ENCODE measurements around the gene FAM111A. TPM values are rescaled to one million over a fixed set of nuclear protein-coding genes. Genes with fewer than 3 reads are reported as not detected.

The FAM111A gene
- total RNA-seq, 1 experiment from 2014 or later = 4.2 TPM

DNA sequence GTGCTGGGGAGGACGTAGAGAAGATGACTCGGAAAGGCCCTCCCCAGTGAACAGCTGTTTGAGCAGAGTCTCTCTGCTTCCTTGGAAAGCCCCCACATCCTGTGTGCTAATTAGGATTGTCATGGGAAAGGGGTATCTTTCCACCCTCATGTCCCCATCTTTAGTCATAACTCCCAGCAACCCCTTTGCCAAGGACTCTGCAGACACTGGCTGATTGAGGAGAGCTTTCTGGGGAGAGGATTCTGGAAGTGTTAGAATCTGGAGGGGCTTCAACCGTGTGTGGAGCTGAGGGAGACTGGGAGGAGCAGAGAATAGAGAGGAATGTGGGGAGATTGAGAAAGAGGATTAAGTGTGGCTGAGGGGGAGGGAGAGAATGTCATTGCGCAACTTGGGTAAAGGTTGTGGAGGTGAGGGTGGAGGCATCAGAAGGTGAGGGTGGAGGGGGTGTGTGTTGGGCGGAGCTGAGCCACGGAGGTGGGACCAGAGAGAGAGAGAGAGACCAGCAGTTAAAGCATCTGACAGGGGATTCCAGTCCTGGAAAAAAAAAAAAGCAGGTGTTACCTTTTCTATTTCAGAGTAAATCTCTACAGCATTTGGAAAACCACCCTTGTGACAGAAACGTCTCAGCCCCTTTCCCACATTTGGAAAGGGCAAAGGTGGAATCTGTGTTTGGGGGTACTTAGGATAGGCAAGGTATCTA lies 31.5 kb downstream of the FAM111A start:
- in situ Hi-C loops (cut with HindIII; ENCODE audit: low sequenced_read_pairs) = no loop called here
- DNase-seq (ENCODE audit: low spot score) = peak; percentile 30

DNA sequence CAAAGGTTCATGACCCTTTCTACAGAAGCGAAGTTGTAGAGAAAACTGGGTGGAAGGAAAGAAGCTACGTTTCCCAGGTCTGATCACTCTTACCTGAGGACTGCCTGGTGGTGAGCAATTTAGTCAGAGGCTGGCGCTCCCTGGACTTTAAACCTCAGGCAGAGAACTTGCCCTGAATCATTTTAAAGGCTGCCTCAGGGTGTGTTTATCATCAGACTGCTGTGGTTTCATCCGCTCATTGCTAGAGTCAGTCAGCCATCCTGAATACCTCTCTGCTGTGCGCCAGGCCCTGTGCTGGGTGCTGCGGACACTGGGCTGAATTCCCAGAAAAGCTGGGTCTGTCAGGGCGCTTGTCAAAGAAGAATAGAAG lies 32.0 kb downstream of the FAM111A start:
- peak; percentile 10 for DNase-seq (ENCODE audit: low spot score)
- in situ Hi-C loops (cut with HindIII; ENCODE audit: low sequenced_read_pairs) = no loop called here

DNA sequence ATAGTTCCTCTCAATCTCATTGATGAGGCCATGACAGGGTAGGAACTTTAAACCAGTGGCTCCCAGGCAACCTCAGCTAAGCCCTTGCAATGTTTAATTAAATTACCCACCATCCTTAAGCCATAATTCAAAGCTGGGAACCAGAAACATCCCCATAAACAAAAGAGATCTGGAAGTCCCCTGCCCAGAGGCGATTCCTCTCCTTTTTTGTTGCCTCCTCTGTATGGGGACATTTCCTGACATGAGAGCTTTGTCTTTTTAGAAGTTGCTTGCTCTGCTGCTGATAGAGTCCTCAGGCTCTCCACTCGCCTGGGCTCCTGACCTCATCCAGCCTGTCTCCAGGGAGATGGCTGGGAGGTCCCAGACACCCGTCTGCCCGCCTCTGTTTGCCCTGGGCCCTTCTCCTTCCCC lies 32.4 kb downstream of the FAM111A start:
- DNase-seq (ENCODE audit: low spot score) = no peak
- in situ Hi-C loops (cut with HindIII; ENCODE audit: low sequenced_read_pairs) = no loop called here

DNA sequence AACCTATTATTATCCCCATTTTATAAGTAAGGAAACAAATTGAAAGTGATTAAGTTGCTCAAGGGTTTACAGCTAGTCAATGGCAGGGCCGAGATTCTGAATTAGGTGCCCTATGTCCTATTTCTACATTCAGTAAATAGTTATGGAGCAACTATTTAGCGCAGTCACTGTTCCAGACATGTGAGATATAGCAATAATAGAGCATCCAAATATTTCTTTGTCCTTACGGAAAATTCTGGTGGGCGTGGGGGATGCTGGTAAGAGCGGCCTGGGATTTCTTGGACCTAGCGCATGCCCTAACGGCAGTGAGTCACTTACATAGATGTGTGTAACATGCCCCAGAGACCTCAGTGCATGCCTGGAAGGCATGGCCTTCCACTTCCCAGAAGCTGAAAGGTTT lies 33.7 kb downstream of the FAM111A start:
- DNase-seq (ENCODE audit: low spot score) = no peak
- in situ Hi-C loops (cut with HindIII; ENCODE audit: low sequenced_read_pairs) = no loop called here

DNA sequence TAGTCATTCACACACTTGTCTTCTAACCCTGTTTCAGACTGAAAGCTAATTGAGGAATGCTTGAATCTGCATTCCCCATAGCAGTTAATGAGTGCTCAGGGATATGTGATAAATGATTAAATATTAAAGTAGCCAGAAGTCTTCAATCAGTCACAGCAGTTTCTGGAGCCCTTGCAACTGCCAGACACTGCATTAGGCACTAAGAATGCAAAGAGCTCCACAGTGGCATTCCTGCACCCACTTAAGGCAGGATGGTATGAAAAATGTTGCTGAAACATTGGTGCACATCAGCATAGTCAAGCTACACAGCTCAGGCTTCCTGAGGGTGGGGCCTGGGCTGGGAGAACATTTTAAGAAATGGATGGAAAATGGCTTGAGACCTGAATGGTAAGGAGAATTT lies 35.7 kb downstream of the FAM111A start:
- in situ Hi-C loops (cut with HindIII; ENCODE audit: low sequenced_read_pairs) = no loop called here
- DNase-seq (ENCODE audit: low spot score) = no peak

DNA sequence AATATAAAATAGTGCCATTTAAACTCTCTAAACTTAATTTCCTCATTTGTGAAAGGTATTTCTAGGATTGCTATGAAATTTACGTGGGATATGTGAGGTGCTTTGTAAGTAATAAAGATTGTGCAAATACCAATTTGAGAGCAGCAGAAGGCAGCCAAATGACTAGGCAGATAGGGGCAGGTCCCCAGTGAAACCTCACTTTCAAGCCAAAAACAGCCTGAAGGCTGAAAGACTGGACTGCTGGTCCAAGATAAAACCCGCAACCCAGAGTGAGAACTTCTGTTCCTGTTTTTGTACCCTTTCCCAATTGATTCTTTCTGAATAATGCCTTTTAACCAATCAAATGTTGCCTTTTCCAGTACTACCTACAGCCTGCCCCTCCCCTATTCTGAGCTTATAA lies 36.5 kb downstream of the FAM111A start:
- DNase-seq (ENCODE audit: low spot score) = no peak
- in situ Hi-C loops (cut with HindIII; ENCODE audit: low sequenced_read_pairs) = no loop called here

DNA sequence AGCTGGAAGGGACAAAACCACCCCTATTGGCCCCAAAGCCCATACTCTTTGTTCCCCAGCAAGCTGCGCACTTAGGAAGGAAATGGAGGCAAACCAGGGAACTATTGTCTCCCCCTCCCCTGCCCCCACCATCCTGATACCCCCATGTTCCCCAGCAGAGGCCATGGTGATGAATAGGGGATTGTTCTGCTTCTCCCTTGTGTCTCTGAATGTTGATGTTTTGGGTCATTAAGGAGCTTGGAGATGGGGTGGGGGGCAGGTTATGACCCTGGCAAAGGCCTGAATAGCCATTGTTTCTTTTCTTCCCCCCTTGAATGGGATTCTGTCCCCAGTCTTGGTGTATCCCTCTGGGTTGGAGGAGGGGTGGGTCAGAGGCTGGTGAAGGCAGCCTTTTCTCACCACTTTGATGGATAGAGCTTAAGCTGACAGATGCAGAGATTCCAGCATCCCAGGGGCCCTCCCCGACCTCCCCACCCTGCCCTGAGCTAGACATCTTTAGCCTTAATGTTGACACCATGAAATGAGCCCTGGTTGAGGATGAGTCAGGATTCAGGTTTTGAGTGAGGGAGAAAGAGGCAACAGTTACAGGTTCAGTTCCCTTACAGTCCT lies 37.6 kb downstream of the FAM111A start:
- no peak for DNase-seq (ENCODE audit: low spot score)
- in situ Hi-C loops (cut with HindIII; ENCODE audit: low sequenced_read_pairs) = no loop called here

DNA sequence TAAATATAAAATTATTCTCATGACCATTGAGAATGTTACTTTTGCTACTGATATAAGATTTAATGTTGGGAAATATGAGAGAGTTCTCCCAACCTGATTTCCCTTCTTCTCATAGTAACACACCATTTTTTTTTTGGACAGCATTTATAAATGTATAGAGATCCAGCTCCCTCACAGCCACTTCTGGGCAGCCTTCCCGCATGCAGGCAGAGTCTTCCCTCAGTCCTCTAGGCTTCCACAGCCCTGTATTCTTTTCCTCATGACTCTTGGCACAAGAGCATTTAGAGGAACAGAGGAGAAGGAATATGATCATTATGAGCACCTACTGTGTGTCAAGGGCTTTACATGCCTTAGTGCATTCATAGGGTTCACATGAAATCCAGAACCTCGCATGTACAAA lies 38.3 kb downstream of the FAM111A start:
- in situ Hi-C loops (cut with HindIII; ENCODE audit: low sequenced_read_pairs) = no loop called here
- no peak for DNase-seq (ENCODE audit: low spot score)

DNA sequence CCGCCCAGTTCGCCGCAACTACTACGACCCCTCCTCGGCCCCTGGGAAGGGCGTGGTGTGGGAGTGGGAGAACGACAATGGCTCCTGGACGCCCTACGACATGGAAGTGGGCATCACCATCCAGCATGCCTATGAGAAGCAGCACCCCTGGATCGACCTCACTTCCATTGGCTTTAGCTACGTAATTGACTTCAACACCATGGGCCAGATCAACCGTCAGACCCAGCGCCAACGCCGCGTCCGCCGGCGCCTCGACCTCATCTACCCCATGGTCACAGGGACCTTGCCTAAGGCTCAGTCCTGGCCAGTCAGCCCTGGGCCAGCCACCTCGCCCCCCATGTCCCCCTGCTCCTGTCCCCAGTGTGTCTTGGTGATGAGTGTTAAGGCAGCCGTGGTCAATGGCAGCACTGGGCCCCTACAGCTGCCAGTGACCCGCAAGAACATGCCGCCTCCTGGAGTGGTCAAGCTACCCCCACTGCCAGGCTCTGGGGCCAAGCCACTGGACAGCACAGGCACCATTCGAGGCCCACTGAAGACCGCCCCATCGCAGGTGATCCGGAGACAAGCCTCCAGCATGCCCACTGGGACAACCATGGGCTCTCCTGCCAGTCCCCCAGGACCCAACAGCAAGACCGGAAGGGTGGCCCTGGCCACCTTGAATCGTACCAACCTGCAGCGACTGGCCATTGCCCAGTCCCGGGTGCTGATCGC lies 39.2 kb downstream of the FAM111A start:
- in situ Hi-C loops (cut with HindIII; ENCODE audit: low sequenced_read_pairs) = no loop called here
- no peak for DNase-seq (ENCODE audit: low spot score)

DNA sequence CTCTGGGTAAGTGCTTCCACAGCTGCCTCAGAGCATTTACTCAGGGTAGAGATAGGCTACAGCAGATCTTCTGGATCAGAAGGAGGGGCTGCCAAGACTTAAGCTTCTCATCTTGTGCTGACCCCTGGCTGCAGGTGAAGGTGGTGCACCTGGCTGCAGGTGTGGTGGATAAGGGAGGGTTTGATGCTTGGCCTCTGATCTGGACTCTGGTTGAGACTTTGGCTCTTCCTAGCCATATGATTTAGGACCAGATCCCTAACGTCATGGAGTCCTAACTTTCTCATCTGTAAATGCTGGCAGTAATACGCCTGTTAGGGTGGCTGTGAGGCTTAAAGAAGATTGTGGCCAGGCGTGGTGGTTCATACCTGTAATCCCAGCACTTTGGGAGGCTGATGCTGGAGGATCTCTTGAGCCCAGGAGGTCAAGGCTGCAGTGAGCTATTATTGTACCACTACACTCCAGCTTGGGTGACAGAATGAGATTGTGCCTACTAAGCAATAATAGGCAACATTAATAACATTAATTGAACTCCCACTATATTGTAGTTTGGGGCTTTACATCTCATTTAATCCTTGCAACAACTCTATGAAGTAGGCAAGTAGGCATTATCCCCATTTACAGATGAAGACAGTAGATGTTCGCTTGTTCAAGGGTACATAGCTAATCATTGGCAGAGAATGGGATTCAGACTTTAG lies 39.9 kb downstream of the FAM111A start:
- no peak for DNase-seq (ENCODE audit: low spot score)
- in situ Hi-C loops (cut with HindIII; ENCODE audit: low sequenced_read_pairs) = no loop called here

DNA sequence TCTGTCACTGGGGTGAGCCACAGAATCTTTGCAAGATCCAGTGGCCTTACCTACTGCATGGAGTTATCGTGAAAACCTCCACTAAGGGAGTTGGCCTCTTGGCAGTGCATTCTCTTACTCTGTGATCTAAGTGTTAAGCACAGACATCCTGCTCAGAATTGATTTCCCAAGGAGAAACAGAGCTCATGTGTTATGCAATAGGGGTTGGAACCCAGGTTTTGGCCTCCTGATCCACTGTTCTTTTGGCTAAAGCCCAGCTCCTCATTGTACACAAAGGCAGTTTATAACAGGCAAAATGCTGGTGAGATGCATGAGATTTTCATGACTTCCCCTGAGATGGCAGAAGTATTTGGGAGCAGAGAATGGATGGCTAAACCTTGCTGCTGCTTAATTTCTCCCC lies 41.1 kb downstream of the FAM111A start:
- in situ Hi-C loops (cut with HindIII; ENCODE audit: low sequenced_read_pairs) = no loop called here
- DNase-seq (ENCODE audit: low spot score) = no peak

DNA sequence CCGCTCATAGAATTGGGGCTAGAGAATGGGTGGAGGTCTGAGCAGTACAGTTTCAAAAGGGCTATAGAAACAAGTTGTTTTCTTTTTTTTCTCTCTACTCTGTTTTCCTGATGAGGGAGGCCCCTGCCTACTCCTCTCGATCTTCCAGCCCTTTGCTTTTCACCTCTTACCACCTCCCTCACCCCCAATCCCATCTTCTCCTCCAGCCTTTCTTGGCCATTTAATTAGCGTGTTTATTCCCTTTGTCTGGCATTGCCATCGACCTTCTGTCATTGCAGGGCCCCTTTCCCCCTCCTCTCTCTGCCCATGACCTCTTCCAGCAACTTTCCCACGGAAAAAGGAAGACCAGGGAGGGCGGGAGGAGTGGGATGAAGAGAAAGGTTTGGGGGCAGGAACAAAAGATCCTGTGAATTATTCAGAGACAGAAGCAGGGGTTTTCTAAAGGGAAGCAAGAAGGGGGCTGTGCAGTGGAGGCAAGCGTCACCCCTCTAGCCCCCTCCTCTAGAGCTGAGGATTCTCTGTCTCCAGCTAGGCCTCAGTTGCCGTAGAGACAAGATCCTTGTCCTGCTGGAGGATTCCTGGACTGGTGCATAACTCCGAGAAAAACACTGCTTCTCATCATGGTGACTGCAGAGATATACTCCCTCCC lies 42.2 kb downstream of the FAM111A start:
- in situ Hi-C loops (cut with HindIII; ENCODE audit: low sequenced_read_pairs) = no loop called here
- DNase-seq (ENCODE audit: low spot score) = no peak

DNA sequence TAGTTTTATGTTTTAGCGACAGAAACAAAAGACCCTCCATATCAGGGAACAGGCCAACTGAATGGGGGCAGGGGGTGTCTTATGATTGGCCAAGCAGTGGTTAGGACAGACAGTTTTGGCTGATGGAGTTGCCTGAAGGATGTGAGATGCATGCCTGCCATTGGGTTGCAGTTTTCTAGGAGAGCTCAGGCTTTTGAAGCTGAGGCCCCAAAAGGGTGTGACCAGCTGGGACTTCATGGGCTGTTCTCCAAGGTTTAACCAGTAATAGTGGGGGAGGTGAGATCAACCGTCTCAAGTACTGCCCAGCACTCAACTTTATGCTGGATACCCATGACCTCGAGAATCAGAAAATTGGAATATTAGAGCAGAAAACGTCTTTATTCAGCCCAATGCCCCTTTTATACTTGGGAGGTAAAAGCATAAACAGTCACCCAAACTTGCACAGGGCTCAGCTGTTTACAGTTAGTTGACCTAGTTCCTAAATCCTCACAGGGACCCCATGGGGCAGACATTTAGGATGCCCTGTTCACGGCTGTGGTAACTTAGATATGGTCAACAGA lies 42.8 kb downstream of the FAM111A start:
- no peak for DNase-seq (ENCODE audit: low spot score)
- in situ Hi-C loops (cut with HindIII; ENCODE audit: low sequenced_read_pairs) = no loop called here

DNA sequence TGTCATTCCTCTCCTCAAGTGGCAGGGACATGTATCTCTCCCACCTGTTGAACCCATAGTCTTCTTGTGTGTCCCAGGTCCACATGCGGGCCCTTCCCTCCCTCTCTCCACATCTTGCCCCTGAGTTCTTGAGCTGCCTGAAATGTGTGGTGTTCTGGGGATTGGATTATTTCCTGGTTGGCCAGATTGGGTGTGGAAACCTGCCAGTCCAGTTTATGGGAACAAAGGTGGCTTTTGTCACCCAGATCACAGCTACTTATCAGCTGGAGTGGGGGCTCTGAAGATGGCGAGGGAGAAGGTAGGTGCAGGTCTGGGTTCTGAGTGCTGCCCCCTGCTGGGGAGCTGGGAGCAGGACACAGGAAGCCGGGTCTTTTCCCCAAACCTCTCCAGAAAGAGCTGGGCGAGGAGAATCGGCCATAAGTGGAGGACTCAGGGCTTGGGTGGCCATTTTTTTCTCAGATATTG lies 43.5 kb downstream of the FAM111A start:
- DNase-seq (ENCODE audit: low spot score) = no peak
- in situ Hi-C loops (cut with HindIII; ENCODE audit: low sequenced_read_pairs) = no loop called here

DNA sequence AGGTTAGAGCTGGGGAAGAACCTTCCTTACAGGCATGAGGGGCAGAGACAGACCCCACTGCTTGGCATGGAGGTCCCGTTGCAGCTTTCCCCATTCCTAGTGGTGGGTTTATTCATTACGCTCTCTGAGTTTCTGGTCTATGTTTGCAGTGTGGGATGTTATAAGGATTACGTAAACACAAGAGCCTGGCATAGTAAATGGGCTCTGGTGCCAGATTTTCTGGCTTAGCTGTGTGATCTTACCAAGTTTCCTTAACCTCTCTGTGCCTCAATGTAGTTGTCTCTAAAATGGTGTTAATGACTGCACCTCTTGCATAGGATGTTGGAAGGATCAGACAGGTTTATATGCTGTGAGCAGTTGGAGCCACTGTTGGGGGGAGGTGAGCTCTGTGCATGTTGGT lies 44.4 kb downstream of the FAM111A start:
- DNase-seq (ENCODE audit: low spot score) = no peak
- in situ Hi-C loops (cut with HindIII; ENCODE audit: low sequenced_read_pairs) = no loop called here

DNA sequence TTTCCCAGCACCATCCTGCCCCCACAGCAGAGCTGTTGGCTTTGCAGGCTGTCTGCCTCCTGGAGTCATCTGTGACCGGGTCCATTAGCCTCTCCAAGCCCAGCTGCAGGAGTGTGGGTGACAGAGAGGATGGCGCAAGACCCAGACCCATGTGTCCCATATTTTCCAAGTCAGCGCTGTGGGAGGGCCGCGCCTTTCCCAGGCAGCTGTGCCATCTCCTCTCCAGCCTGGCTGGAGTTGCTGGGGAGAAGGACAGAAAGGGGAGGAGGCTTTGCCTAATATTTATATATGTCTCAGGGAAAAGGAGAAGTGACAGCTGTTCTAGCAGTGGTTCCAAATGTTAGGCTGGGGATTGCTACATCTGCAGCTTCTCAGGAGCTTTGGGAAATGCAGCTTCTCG lies 44.9 kb downstream of the FAM111A start:
- no peak for DNase-seq (ENCODE audit: low spot score)
- in situ Hi-C loops (cut with HindIII; ENCODE audit: low sequenced_read_pairs) = no loop called here

DNA sequence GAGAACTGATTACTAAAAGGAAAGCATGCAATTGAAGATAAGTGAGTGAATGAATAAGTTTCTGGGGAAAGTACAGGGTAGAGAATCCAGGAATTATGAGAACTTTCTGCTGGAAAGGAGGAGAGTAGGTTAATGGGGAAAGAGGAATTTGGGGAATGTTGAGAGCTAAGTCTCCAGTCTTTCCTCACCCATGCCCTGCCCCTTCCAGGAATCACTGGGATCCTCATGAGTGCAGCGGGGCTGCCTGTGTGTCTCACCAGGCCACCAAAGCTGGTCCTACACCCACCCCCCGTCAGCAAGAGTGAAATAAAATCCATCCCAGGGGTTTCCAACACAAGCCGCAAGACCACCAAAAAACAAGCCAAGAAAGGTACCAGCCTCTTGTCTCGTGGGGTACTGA lies 46.3 kb downstream of the FAM111A start:
- in situ Hi-C loops (cut with HindIII; ENCODE audit: low sequenced_read_pairs) = no loop called here
- no peak for DNase-seq (ENCODE audit: low spot score)

DNA sequence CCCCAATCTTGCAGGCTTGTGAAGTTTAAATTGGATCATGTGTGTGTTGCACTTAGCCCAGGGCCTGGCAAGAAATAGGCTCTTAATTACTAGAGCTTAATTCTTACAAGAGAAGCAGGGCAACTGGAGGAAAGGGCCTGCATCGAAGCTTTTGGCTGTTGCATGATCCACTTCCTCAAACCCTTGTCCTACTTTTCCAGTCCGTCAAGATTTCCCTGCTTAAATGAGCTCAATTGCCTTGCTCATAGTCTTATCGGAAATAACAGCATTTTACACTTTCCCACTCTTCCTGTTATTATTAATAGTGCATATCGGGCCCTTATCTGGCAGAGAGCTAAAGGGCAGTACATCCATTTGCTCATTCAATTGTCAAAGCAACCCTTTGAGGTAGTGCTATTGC lies 47.3 kb downstream of the FAM111A start:
- no peak for DNase-seq (ENCODE audit: low spot score)
- in situ Hi-C loops (cut with HindIII; ENCODE audit: low sequenced_read_pairs) = no loop called here

DNA sequence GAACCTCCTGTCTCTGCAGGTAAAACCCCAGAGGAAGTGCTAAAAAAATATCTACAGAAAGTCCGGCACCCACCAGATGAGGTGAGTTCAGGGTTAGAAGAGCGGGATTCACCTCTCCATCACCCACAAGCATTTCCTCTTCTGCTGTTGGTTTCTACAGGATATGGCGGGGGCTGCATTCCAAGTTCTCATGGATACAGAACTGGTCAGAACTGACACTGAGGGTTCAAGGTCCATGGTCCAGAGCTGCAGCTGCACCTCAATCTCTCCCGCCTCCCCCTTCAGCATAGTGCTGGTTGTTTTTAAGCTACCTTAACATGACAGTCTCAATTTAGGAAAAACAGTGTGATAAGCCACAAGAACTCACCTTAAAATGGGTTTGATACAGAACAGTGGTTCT lies 48.4 kb downstream of the FAM111A start:
- in situ Hi-C loops (cut with HindIII; ENCODE audit: low sequenced_read_pairs) = no loop called here
- DNase-seq (ENCODE audit: low spot score) = no peak

Measured in G401 (cell line).